Panc1 (cell line): ENCODE measurements around the gene UPB1. TPM values are rescaled to one million over a fixed set of nuclear protein-coding genes. Genes with fewer than 3 reads are reported as not detected.
A peak's percentile ranks its signal among the peaks of the same experiment; 100 is the strongest.

ENCODE experiments used
- ATAC-seq: fragments of 200-7000 bp; cut with Tn5 transposase; 2 replicates; pipeline ENCODE4 v1.9.1; 2020; ENCODE audit warnings: mild to moderate bottlenecking, moderate library complexity
- BruUV-seq: library from RNA; stranded (reverse); fragments of 400-500 nt; replicated peaks from 2 replicates; lab custom pipeline; 2021; lab: Mats Ljungman, UMichigan
- CTCF ChIA-PET: fragments of 300-600 bp; sonication (Branson Sonifier 250); formaldehyde crosslinking; loops from one replicate; lab custom pipeline; 2022; ENCODE audit warnings: antibody characterized with exemption; lab: Charles Lee
- POLR2A ChIA-PET: fragments of 300-600 bp; sonication (Branson Sonifier 250); formaldehyde crosslinking; loops from one replicate; lab custom pipeline; 2022; ENCODE audit warnings: antibody characterized with exemption; lab: Charles Lee
- DNase-seq: peaks from one replicate; pipeline ENCODE4 v3.0.0-alpha.2; 2010; ENCODE audit warnings: low read depth, low spot score
- H3K27ac ChIP-seq: 2 replicates; pipeline ENCODE4 v1.5.1; 2011; ENCODE audit warnings: mild to moderate bottlenecking, low read length, inconsistent platforms
- H3K27me3 ChIP-seq: fragments of 200-500 bp; sonication (Bioruptor generic); 2 replicates; pipeline ENCODE4 v1.6.0; 2014; ENCODE audit warnings: low read length, inconsistent platforms; ENCODE audit not compliant: control insufficient read depth, insufficient read depth
- H3K36me3 ChIP-seq: fragments of 200-500 bp; sonication (Bioruptor generic); 2 replicates; pipeline ENCODE4 v1.5.1; 2014; ENCODE audit warnings: inconsistent platforms, mild to moderate bottlenecking, low read length, moderate library complexity; ENCODE audit not compliant: control insufficient read depth, insufficient read depth
- H3K4me1 ChIP-seq: 2 replicates; pipeline ENCODE4 v1.5.1; 2011; ENCODE audit warnings: inconsistent platforms, mild to moderate bottlenecking, low read length, moderate library complexity; ENCODE audit not compliant: control insufficient read depth, insufficient read depth
- H3K4me3 ChIP-seq, 2 experiments: 2 replicates each; pipeline ENCODE4 v1.5.1; 2011 to 2012; ENCODE audit warnings: low read depth in 2 of 2, low read length in 2 of 2, mild to moderate bottlenecking in 2 of 2, inconsistent platforms in 1 of 2, moderate library complexity in 1 of 2
- H3K9me3 ChIP-seq: fragments of 200-500 bp; sonication (Bioruptor generic); 2 replicates; pipeline ENCODE4 v1.5.1; 2014; ENCODE audit warnings: low read depth, mild to moderate bottlenecking, inconsistent platforms, low read length, moderate library complexity; ENCODE audit not compliant: control insufficient read depth, insufficient read depth
- CTCF ChIP-seq: fragments of 450-650 bp; IDR thresholded peaks from 2 replicates; pipeline ENCODE4 v1.5.1; 2017; ENCODE audit warnings: mild to moderate bottlenecking
- POLR2AphosphoS5 ChIP-seq: IDR thresholded peaks from 2 replicates; pipeline ENCODE4 v1.6.1; 2012; ENCODE audit warnings: mild to moderate bottlenecking, low read depth, low read length, moderate library complexity
- REST ChIP-seq, 2 experiments: IDR thresholded peaks; 2 replicates each; pipeline ENCODE4 v1.6.1; 2011 to 2012; ENCODE audit warnings: low read depth in 2 of 2, control low read depth in 1 of 2, low read length in 1 of 2, mild to moderate bottlenecking in 1 of 2, moderate library complexity in 1 of 2; ENCODE audit not compliant: insufficient read depth in 1 of 2
- SIN3A ChIP-seq: IDR thresholded peaks from 2 replicates; pipeline ENCODE4 v1.6.1; 2012; ENCODE audit warnings: low read depth, mild to moderate bottlenecking, low read length, moderate library complexity, borderline replicate concordance; ENCODE audit not compliant: insufficient read depth
- TCF7L2 ChIP-seq: IDR thresholded peaks from 2 replicates; pipeline ENCODE4 v1.6.1; 2011; ENCODE audit warnings: mild to moderate bottlenecking, low read depth, low read length, inconsistent platforms
- in situ Hi-C: cut with HindIII; loops from 2 replicates; pipeline ENCODE4 v1.10.0; 2016; ENCODE audit warnings: low sequenced_read_pairs, low pct_unique_long_range_greater_than_20kb
- intact Hi-C: fragments of 100-400 bp; cut with micrococcal nuclease; formaldehyde crosslinking; loops from one replicate; pipeline ENCODE4 v1.10.0; 2022; ENCODE audit not compliant: unreplicated experiment
- total RNA-seq: library from RNA; stranded (reverse); gene quantifications from one replicate; pipeline ENCODE4 v1.2.1, GENCODE V29; 2021; ENCODE audit not compliant: unreplicated experiment

UPB1 gene
- total RNA-seq, 1 experiment from 2014 or later = 0.10 TPM

- H3K27me3 ChIP-seq = no peaks in the 10 kb centered on the region
- no TSS peak for BruUV-seq
- no peaks in the 10 kb centered on the region for H3K36me3 ChIP-seq
- ChIA-PET CTCF (no interaction called here), POLR2A (no interaction called here)
- no peak for TF ChIP-seq SIN3A
- no peak for TF ChIP-seq TCF7L2
- no peak for TF ChIP-seq CTCF
- no peak for TF ChIP-seq REST (IDR thresholded peaks at IDR 0.05; ENCODE audit: insufficient read depth in 1 of 2, low read depth in 2 of 2, low read length in 1 of 2)
- TF ChIP-seq POLR2AphosphoS5 = no peak
- H3K27ac ChIP-seq = no peak overlapping the region
- intact Hi-C loops = no loop called here
- no peak for ATAC-seq
- no peaks in the 10 kb centered on the region for H3K9me3 ChIP-seq
- in situ Hi-C loops = no loop called here
- H3K4me1 ChIP-seq = no peaks in the 10 kb centered on the region
- DNase-seq = no peak
- H3K4me3 ChIP-seq = no peak overlapping the region
Measured at GRCh38 chr22:24485608-24486007, 9.5 kb upstream of the UPB1 start.

- intact Hi-C loops = no loop called here
- Histone ChIP-seq H3K27me3 (no peaks in the 10 kb centered on the region), H3K9me3 (no peaks in the 10 kb centered on the region), H3K4me1 (no peaks in the 10 kb centered on the region), H3K27ac (no peak overlapping the region), H3K36me3 (no peaks in the 10 kb centered on the region), H3K4me3 (no peak overlapping the region)
- no TSS peak for BruUV-seq
- peak; percentile 90 for ATAC-seq
- no peak for DNase-seq
- in situ Hi-C loops = no loop called here
- TF ChIP-seq REST (IDR thresholded peaks at IDR 0.05; ENCODE audit: insufficient read depth in 1 of 2, low read depth in 2 of 2, low read length in 1 of 2) (no peak), CTCF (no peak), SIN3A (no peak), POLR2AphosphoS5 (no peak), TCF7L2 (no peak)
- ChIA-PET CTCF (no interaction called here), POLR2A (no interaction called here)
Measured at GRCh38 chr22:24486501-24486921, 8.6 kb upstream of the UPB1 start.
